ENCODE data around the gene SCN8A. TPM values are rescaled to one million over a fixed set of nuclear protein-coding genes. Genes with fewer than 3 reads are reported as not detected.
"Not testable (repeated sequence)": the region's sequence is repeated elsewhere in the genome, so short reads cannot be mapped to it uniquely, and the experiment has no call there.

SCN8A gene
- polyA plus RNA-seq (2014; cell fraction: cytosol; rRNA removed): 4.4 and 12.7 TPM in 2 replicates
- polyA plus RNA-seq (2014; cell fraction: nucleus; rRNA removed): 11.9 and 18.7 TPM in 2 replicates

DNA sequence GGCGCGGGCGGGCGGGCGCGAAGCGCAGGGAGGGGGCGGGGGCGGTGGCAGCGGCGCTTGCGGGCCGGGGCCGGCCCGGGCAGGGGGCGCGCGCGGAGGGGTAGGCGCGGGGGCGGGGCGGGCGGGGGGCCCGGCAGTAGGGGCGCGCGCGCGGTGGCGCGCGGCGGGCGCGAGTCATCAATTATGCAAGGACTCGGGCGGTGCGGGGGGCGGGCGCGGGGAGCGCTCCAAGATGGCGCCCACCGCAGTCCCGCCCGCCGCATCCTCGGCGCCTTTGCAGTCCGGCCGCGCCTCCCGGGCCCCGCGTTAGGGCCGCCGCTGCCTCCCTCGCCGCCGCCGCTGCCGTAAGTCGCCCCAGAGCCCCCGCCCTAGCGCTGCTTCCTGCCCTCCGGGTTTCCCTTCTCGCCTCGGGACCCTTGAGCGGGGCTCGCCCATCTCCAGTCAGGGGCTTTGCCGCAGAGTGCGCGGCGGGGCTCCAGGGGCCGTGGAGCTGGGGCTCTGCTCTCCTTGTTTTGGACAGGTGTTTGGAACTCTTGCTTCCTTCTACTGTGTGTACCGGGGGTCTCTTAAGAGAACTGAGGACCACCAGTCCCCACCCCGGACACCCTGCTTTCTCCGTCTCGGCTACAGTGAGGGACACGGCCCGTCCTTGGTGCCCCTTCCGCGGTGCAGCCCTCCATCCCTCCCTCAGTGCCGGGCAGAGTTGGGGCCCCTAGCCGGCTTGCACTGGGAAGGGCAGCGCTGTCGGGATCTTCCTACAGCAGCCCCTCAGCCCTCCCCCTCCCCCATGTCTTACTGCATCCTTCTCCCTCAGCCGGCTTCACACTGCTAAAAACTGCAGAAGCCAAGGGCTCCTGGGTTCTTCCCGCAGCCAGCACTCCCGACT lies at the start of gene SCN8A:
Gene SCN8A, plus strand, starts transcription at position 218 of the 886 bp plus-strand sequence. CDS start 71,585 bp downstream, outside the sequence.
- peak; percentile 73 for DNase-seq (ENCODE audit: low spot score)

DNA sequence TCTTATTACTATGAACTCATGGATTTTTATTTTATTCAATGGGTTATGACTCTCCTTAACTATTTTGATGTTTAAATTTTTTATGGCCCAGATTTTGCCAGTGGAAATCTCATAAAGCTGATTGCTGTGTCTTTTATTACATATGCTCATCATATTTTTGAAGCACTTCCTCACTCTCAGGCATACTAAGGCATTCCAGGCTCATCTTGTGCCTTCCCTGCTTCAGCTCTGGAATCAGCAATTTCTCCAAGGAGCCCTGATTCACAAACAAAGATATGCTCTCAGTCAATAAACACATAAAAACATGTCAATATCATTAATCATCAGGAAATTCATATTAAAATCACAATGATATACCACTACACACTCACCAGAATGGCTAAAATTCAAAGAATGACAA lies 44.9 kb upstream of the SCN8A start:
- DNase-seq (ENCODE audit: low spot score): no peak

DNA sequence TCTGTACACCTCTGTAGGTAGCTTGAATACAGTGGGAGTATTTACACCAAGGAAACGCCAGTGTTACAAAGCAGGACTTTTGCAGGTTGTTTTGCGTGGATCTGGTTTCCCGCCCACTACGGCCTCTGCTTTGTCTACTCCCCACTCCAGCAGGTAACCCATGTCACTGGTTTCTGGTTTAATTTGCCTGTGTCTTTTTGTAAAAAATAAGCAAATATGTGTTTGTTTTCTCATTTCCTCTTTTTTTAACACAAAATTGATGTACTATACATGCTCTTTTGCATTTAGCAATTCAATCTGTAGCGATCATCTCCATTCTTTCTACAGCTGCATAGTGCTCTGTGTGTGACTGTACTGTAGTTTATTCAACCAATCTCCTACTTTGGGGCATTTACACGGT lies 43.4 kb upstream of the SCN8A start:
- no peak for DNase-seq (ENCODE audit: low spot score)

DNA sequence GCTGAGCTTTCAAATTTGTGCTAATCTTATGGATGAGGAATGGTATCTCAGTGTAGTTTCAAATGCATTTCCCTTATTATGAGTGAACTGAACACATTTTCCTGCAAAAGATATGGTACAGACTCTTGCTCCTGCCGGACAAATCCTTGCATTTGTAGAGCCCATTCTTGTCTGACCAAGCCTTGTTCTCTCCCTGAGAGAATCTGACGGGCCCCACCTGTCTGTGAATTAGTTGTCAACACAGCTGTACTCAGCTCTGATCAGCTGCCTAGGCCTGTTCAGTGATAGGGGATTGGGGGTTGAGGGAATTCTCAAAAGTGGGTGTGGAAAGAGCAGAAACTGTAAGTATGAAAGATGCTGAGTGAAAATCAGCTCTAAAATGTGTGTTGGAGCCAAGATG lies 42.8 kb upstream of the SCN8A start:
- DNase-seq (ENCODE audit: low spot score): no peak

DNA sequence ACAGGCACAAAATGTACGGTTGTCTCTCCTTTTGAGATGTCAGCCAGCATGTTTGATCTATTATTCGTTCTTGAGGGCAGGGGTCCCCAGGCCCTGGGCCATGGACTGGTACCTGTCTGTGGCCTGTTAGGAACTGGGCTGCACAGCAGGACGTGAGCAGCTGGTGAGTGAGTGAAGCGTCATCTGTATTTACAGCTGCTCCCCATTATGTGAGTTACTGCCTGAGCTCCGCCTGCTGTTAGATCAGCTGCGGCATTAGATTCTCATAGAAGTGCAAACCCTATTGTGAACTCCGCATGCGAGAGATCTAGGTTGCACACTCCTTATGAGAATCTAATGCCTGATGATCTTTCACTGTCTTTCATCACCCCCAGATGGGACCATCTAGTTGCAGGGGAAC lies 41.4 kb upstream of the SCN8A start:
- no peak for DNase-seq (ENCODE audit: low spot score)

DNA sequence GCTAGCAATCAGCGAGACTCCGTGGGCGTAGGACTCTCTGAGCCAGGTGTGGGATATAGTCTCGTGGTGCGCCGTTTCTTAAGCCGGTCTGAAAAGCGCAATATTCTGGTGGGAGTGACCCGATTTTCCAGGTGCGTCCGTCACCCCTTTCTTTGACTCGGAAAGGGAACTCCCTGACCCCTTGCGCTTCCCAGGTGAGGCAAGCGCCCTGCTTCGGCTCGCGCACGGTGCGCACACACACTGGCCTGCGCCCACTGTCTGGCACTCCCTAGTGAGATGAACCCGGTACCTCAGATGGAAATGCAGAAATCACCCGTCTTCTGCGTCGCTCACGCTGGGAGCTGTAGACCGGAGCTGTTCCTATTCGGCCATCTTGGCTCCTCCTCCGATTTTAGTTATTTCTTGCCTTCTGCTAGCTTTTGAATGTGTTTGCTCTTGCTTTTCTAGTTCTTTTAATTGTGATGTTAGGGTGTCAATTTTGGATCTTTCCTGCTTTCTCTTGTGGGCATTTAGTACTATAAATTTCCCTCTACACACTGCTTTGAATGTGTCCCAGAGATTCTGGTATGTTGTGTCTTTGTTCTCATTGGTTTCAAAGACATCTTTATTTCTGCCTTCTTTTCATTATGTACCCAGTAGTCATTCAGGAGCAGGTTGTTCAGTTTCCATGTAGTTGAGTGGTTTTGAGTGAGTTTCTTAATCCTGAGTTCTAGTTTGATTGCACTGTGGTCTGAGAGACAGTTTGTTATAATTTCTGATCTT lies 22.6 kb upstream of the SCN8A start:
- not testable (repeated sequence) for DNase-seq (ENCODE audit: low spot score)

DNA sequence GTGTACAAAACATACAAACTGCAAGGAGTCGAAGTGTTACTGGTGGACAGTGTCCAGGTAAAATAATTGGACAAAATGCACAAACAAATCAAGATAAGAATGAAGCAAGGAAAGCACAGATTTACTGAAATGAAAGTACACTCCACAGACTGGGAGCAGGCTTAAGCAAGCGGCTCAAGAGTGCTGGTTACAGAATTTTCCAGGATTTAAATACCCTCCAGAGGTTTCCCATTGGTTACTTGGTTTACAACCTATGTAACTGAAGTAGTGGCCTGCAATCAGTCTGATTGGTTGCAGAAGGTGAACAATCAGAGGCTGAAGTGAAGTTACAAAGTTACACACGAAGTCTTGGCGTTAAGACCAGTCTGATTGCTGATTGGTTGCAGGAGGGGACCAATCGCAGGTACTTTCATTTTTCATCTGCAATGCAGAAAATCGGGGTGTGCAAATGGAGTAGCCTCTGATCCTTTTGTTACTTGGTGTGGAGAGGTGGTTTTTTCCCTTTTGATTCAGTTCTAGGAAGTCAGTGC lies 11.6 kb upstream of the SCN8A start:
- DNase-seq (ENCODE audit: low spot score): no peak

DNA sequence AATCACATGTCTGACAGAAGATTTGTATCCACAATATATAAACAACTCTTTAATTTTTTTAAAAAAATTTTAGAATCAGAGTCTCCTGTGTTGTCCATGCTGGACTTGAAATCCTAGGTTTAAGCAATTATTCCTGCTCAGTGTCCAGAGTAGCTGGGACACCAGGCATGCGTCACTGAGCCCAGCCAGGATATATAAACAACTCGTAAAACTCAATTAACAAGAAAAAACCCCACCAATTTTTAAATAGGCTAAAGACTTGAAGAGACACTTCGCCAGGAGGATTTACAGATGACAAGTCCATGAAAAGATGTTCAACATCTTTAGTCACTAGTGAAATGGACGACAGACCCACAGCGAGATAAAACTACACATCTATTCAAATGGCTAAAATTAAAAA lies 2.0 kb upstream of the SCN8A start:
- DNase-seq (ENCODE audit: low spot score): no peak

DNA sequence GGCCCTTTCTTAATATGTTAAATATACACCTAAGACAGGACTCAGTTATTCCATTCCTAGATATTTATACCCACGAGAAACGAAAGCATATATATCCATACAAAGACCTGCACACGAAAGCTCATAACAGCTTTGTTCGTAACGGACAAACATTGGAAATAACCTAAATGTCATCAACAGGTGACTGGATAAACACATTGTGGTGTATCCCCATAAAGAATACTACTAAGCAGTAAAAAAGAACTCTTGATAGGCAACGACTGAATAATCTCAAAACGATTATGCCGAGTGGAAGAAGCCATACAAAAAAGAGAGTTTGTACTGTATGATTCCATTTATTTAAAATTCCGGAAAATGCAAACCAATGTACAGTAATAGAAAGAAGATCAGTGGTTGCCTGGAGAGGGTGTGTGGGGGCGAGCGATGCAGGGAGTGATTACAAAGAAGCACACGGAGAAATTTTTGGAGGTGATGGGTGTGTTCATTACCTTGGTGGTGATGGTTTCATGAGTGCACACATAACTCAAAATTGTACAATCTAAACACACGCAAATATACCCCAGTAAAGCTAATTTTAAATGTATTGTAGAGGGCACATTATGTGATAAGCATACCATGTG lies 1.4 kb upstream of the SCN8A start:
- no peak for DNase-seq (ENCODE audit: low spot score)

DNA sequence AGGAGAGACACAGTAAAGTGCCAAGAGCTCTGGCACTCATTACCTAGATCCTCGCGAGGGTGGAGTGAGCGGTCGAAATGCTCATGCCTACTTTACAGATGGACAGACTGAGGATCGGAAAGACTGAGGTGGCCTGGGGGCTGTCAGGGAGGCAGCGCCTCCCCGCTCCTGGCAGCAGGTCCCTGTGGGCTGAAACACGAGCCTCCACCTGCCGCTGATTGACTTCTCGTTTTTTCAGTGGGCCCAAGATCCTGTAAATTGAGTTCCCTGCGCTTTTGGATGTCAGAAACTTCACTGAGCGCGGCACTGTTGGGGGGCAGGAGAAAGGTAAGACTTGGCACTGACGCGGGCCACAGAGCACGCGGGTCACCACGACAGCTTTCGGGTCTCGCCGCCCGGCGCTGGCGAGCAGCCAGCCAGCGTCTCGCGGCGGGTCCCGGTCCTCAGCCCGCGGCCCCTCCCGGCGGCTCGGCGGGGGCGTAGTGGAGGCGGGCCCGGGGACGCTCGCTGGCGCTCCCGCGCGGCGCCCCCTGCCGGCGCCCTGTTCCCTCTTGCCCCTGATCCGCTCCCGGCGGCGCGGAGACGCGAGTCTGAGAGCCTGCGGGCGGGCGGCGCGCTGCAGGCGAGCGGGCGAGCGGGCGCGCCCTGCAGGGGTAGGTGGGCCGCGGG lies 552 bp upstream of the SCN8A start:
- peak; percentile 90 for DNase-seq (ENCODE audit: low spot score)

DNA sequence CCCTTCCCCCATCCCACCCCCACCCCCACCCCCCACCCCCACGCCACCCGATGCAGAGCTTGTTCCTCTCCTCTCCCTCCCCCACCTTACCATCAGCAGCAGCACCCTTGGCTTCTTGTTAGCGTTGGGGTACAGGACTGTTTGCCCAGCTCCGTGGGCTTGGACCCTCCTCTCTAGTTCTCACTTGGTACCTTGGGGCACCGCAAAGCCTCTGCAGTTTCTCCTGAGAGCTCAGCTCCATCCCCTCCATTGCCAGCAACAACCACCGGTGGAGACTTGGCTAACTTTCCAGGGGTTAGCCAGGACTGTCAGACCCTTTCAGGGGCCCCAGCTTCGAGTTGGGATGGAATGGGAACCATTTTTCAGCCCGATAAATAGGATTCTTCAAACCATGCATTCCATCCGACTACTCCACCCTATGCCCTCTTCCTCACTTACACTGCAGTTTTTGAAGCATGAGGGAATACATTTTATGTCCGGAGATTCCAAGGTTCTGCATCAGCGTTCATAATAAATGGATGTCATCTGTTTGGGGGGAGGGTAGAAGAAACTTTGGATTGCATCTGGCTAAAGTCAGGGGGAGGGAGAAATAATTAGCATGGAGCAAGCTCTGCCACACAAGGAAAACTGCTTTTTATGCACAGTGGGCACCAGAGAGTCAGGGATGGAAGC lies 1.1 kb downstream of the SCN8A start:
- DNase-seq (ENCODE audit: low spot score): no peak

DNA sequence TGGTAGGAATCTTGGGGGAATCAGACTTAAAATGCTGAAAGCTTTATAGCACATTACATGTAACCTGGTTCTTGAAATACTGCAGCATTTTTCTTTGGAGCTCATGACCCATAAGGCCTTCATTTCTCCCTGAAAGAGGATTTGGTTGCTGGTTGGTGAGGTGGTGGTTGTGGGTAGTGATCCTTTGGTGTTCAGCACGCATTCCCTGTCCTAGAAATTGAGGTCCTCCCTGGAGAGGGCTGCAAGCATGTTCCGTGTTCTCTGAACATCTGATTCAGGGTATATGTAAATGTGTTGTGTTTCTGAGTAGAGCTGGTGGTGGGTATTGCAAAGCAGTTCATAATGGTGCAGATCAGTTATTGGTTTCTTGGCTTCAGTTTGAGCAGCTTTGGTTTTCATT lies 2.0 kb downstream of the SCN8A start:
- no peak for DNase-seq (ENCODE audit: low spot score)

DNA sequence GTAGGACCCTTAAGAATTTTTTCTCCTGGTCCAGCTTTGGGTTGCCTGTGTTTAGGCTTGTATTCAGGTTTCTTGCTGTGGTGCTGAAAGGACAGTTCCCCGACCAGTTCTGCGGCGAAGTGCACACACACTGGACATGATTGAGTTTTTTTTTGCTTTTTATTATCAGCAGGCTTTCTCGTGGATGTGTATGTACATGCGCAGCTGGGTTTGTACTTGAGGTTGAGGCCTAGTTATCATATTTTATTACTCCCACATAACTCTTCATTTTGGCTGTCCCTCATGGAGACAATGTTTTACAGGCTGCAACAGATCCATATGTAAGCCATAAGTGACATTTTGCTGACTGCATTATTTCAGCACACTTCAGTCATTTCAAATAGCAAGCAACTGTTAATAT lies 2.5 kb downstream of the SCN8A start:
- no peak for DNase-seq (ENCODE audit: low spot score)

DNA sequence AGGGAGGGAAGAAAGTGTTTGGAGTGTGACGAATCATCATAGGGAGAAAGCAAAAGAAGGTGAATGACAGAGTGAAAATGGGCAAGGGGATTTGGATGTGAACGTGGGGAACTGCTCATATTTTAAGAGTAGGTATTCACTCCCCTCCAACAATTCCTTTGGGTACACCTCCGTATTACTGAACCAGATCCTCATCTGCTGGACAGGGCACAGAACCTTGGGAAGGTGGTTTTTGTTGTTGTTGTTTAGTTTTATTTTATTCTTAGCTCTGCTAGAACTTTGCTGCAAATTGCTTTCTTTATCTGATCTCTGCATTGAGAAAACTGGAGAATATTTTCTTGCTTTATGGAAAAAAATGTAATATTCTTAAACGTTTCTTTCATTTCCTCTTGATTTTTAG lies 7.1 kb downstream of the SCN8A start:
- no peak for DNase-seq (ENCODE audit: low spot score)

DNA sequence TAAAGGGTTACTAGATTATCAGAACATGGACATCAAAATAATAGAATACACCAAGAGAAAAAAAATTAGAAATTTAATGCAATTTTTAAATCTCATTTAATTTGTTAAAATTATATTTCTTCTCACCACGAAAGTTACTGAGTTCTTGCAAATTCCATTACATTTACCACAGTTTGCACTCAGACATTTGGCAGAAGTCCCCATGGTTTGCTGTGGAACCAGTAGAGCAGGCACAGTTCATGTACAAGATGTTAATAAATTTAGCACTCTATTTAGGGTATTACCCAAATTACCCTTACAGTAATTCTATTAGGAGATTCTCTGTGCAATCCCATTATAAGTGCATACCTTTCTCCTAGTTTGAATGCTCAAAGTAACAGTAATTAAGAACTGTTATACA lies 9.7 kb downstream of the SCN8A start:
- DNase-seq (ENCODE audit: low spot score): no peak

DNA sequence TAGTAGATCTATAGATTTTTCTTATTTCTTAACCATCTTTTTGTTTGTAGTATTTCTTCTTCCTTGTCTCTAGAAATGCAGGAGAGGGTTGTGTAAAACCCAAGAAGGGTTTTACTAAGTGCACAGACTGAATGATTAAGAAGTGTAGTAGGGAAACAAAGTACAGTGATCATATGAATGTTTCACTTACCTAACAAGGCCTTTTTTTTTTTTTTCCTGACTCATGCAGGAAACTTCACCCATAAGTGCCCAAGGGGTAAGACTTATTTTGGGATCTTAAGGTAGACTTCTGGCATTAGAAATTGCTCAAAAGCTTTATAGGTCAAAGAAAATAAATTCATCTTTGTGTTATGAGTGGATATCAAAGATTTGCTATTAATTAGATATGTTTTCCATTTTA lies 10.2 kb downstream of the SCN8A start:
- DNase-seq (ENCODE audit: low spot score): no peak

DNA sequence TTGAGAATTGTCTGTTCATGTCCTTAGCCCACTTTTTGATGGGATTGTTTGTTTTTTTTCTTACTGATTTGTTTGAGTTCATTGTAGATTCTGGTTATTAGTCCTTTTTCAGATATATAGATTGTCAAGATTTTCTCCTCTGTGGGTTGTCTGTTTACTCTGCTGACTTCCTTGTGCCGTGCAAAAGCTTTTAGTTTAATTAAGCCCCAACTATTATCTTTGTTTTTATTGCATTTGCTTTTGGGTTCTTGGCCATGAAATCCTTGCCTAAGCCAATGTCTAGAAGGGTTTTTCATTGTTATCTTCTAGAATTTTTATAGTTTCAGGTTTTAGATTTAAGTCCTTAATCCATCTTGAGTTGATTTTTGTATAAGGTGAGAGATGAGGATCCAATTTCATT lies 14.9 kb downstream of the SCN8A start:
- not testable (repeated sequence) for DNase-seq (ENCODE audit: low spot score)

DNA sequence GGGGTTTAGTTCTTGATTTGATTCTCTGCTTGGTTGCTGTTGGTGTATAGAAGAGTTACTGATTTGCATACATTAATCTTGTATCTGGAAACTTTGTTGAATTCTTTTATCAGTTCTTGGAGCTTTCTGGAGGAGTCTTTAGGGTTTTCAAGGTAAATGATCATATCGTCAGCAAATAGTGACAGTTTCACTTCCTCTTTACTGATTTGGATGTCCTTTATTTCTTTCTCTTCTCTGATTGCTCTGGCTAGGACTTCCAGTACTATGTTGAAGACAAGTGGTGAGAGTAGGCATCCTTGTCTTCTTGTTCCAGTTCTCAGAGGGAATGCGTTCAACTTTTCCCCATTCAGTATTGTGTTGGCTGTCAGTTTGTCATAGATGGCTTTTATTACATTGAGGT lies 16.2 kb downstream of the SCN8A start:
- DNase-seq (ENCODE audit: low spot score): not testable (repeated sequence)

DNA sequence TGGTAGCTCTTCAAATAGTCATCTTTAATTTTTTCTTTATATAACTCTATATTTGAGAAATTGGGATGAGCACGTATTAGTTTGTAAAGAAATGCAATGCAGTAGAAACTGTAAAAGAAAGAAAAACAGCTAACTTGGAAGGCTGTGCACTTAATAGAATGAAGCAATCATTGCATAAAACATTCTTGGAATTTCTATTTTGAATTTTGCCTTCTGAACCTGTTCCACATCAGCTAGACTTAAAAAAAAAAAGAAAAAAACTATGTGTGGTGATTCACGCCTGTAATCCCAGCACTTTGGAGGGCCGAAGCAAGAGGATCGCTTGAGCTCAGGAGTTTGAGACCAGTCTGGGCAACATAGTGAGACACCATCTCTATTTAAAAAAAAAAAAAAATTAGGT lies 29.4 kb downstream of the SCN8A start:
- DNase-seq (ENCODE audit: low spot score): no peak

DNA sequence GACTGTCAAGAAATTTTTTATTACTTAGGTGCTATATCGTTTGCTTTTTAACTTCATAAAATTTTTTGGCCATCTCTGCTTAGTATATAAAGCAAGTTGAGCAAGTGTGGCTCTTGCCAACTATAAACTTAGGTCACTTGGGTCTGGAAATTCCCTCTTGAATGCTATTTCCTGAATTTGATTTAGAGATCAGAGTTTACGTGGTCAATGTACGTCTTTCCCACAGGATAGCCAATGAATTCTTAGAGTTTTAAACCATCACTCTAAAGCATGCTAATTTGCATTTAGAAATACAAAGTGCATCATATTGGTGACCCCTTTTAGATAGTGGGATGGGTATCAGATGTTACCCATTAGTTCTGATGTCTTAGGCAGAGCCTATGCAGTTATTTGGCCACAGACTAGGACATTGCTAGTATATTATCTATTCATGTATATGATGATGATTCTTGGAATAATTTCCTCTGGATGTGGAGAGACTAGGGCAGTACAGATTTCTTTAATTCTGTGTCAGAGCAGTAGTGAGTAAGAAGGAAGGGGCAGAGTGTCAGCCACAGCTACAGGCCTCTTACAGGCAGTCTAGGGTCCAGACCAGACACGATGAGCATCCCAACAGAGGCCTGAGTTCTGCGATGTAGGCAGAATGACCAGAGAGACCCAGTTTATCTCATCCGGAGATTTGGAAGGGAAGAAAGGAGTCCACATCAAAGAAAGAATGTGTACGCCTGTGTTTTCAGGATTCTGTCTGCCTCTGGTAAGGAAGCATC lies 30.3 kb downstream of the SCN8A start:
- no peak for DNase-seq (ENCODE audit: low spot score)
